GM23338 (cell line): ENCODE data around the gene CELSR1. TPM values are rescaled to one million over a fixed set of nuclear protein-coding genes. Genes with fewer than 3 reads are reported as not detected.

Experiments
- ATAC-seq: fragments of 200-7000 bp; cut with Tn5 transposase; 3 replicates; pipeline ENCODE4 v1.9.1; 2020
- DNase-seq: peaks from one replicate; pipeline ENCODE4 v3.0.0-alpha.2; 2015; ENCODE audit warnings: low spot score
- H2AFZ ChIP-seq: fragments of 200-600 bp; sonication (generic); 2 replicates; pipeline ENCODE4 v1.8.0; 2016; ENCODE audit warnings: antibody characterized with exemption, mild to moderate bottlenecking, moderate library complexity
- H3F3A ChIP-seq: fragments of 200-600 bp; sonication (generic); replicated peaks from 2 replicates; pipeline ENCODE4 v1.8.0; 2017; ENCODE audit warnings: antibody characterized with exemption, mixed run types, low read depth
- H3K27ac ChIP-seq: fragments of 200-600 bp; sonication (generic); 2 replicates; pipeline ENCODE4 v1.6.1; 2016; ENCODE audit warnings: low read depth
- H3K27me3 ChIP-seq: fragments of 200-600 bp; sonication (generic); 2 replicates; pipeline ENCODE4 v1.8.0; 2016; ENCODE audit warnings: mild to moderate bottlenecking, mixed run types, moderate library complexity; ENCODE audit not compliant: insufficient read depth
- H3K36me3 ChIP-seq: fragments of 200-600 bp; sonication (generic); 2 replicates; pipeline ENCODE4 v1.8.0; 2016; ENCODE audit warnings: mild to moderate bottlenecking; ENCODE audit not compliant: insufficient read depth
- H3K4me1 ChIP-seq: fragments of 200-600 bp; sonication (generic); 2 replicates; pipeline ENCODE4 v1.8.0; 2016; ENCODE audit warnings: mild to moderate bottlenecking, moderate library complexity; ENCODE audit not compliant: insufficient read depth
- H3K4me2 ChIP-seq: fragments of 200-600 bp; sonication (generic); 2 replicates; pipeline ENCODE4 v1.7.1; 2017; ENCODE audit warnings: mixed run types
- H3K4me3 ChIP-seq: fragments of 200-600 bp; sonication (generic); 2 replicates; pipeline ENCODE4 v1.6.1; 2016; ENCODE audit warnings: mixed run types
- H3K79me2 ChIP-seq: fragments of 200-600 bp; sonication (generic); replicated peaks from 2 replicates; pipeline ENCODE4 v1.8.0; 2017; ENCODE audit warnings: mild to moderate bottlenecking; ENCODE audit not compliant: insufficient read depth
- H3K9me2 ChIP-seq: fragments of 200-600 bp; sonication (generic); 2 replicates; pipeline ENCODE4 v1.8.0; 2017; ENCODE audit not compliant: insufficient read depth
- H4K20me1 ChIP-seq: fragments of 200-600 bp; sonication (generic); replicated peaks from 2 replicates; pipeline ENCODE4 v1.8.0; 2017; ENCODE audit warnings: mild to moderate bottlenecking; ENCODE audit not compliant: insufficient read depth
- H3K27ac Mint-ChIP-seq: 2 replicates; pipeline ENCODE4 v1.8.0; 2020; ENCODE audit warnings: inconsistent platforms, mild to moderate bottlenecking, moderate library complexity, mixed read lengths
- H3K27me3 Mint-ChIP-seq: 3 replicates; pipeline ENCODE4 v1.8.0; 2022; ENCODE audit warnings: low read depth, mild to moderate bottlenecking, moderate library complexity, mixed read lengths, inconsistent platforms; ENCODE audit not compliant: insufficient read depth, poor library complexity
- H3K36me3 Mint-ChIP-seq: 3 replicates; pipeline ENCODE4 v1.8.0; 2021; ENCODE audit warnings: low read depth, mild to moderate bottlenecking, inconsistent platforms, moderate library complexity, mixed read lengths
- H3K4me1 Mint-ChIP-seq: 3 replicates; pipeline ENCODE4 v1.8.0; 2020; ENCODE audit warnings: mild to moderate bottlenecking, inconsistent platforms, mixed read lengths
- H3K4me3 Mint-ChIP-seq: 3 replicates; pipeline ENCODE4 v1.8.0; 2021; ENCODE audit warnings: moderate library complexity, mild to moderate bottlenecking, inconsistent platforms, mixed read lengths
- H3K9me3 Mint-ChIP-seq: 3 replicates; pipeline ENCODE4 v1.8.0; 2020; ENCODE audit warnings: moderate library complexity, mild to moderate bottlenecking, inconsistent platforms, mixed read lengths
- CREB1 ChIP-seq: fragments of 250-450 bp; sonication (Bioruptor Pico); IDR thresholded peaks from 2 replicates; pipeline ENCODE4 v1.5.0; 2020; ENCODE audit warnings: low read depth, mild to moderate bottlenecking, moderate library complexity
- EZH2 ChIP-seq: fragments of 200-600 bp; sonication (generic); IDR thresholded peaks from one replicate; pipeline ENCODE4 v1.8.0; 2017; ENCODE audit warnings: antibody characterized with exemption, mild to moderate bottlenecking, low read depth; ENCODE audit not compliant: unreplicated experiment
- EZH2phosphoT487 ChIP-seq: fragments of 200-600 bp; sonication (generic); IDR thresholded peaks from one replicate; pipeline ENCODE4 v1.8.1; 2018; ENCODE audit warnings: antibody characterized with exemption; ENCODE audit not compliant: unreplicated experiment
- JUNB ChIP-seq: IDR thresholded peaks from one replicate; pipeline ENCODE4 v1.6.1; 2016; ENCODE audit warnings: antibody characterized with exemption; ENCODE audit not compliant: unreplicated experiment
- NANOG ChIP-seq: IDR thresholded peaks from 2 replicates; pipeline ENCODE4 v1.6.1; 2016; ENCODE audit warnings: antibody characterized with exemption, borderline replicate concordance
- POLR2AphosphoS5 ChIP-seq: IDR thresholded peaks from 2 replicates; pipeline ENCODE4 v1.6.1; 2016; ENCODE audit warnings: antibody characterized with exemption, low read depth
- STAT1 ChIP-seq: IDR thresholded peaks from one replicate; pipeline ENCODE4 v1.6.1; 2016; ENCODE audit warnings: antibody characterized with exemption; ENCODE audit not compliant: unreplicated experiment
- ZNF114 ChIP-seq: fragments of 250-450 bp; sonication (Bioruptor Pico); IDR thresholded peaks from 2 replicates; pipeline ENCODE4 v1.5.0; 2020; ENCODE audit warnings: mild to moderate bottlenecking, moderate library complexity
- ZNF331 ChIP-seq: fragments of 250-450 bp; sonication (Bioruptor Pico); IDR thresholded peaks from 2 replicates; pipeline ENCODE4 v1.5.0; 2020; ENCODE audit warnings: low read depth, mild to moderate bottlenecking, moderate library complexity
- polyA plus RNA-seq: library from polyadenylated mRNA; unstranded; fragments of >200 nt; fragmentation: Nextera tagmentation; extraction: Ambion mirVana; gene quantifications from 2 replicates; pipeline ENCODE4 v1.2.1, GENCODE V29; 2016
- total RNA-seq: library from RNA; depleted of rRNA; stranded (reverse); fragments of >200 nt; shearing (Covaris generic); gene quantifications from 2 replicates; pipeline ENCODE4 v1.2.3, GENCODE V29; 2014
- TF ChIP-seq, protein P1 (sequence below), 2 experiments: fragments of 200-600 bp in 1 of 2; sonication (generic) in 1 of 2; conservative IDR thresholded peaks; 2 replicates each; pipeline versions ENCODE4 v1.5.1 to v1.6.1; 2016 to 2017; ENCODE audit warnings: antibody characterized with exemption in 2 of 2, low read depth in 2 of 2, mild to moderate bottlenecking in 2 of 2, moderate library complexity in 1 of 2
- TF ChIP-seq, protein P2 (sequence below): IDR thresholded peaks from one replicate; pipeline ENCODE4 v1.6.1; 2018; ENCODE audit warnings: antibody characterized with exemption; ENCODE audit not compliant: unreplicated experiment
- TF ChIP-seq, protein P3 (sequence below): IDR thresholded peaks from 2 replicates; pipeline ENCODE4 v1.6.1; 2016; ENCODE audit warnings: antibody characterized with exemption
- TF ChIP-seq, protein P4 (sequence below): fragments of 250-450 bp; sonication (Bioruptor Pico); IDR thresholded peaks from 2 replicates; pipeline ENCODE4 v1.5.0; 2020; ENCODE audit warnings: mild to moderate bottlenecking, moderate library complexity

Gene CELSR1
- total and polyA plus RNA-seq, 2 experiments from 2014 or later = 4.8 to 20.4 TPM

DNA sequence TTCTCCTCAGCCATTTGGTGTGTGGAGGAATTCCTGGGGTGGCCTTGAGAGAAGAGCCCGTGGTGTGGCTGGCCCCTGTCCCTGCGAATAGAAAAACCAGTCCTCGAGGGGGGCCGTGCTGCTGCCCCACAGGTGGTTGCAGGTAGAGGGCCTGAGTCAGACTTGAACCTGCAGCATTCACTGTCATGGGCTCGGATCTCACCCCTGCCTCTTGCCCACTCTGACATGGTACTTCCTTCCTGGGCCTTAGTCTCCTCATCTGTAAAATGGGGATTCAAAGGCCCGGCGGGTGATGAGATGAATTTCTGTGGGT is 182.5 kb downstream of the CELSR1 start:
- DNase-seq (no peak), ATAC-seq (no peak)
- H3K36me3 ChIP-seq = peaks cover 8% of the 10 kb centered on the region; the same call in 1 of the 2 replicates
- H3K27me3 ChIP-seq = no peaks in the 10 kb centered on the region
- Mint-ChIP-seq H3K36me3 (peaks cover 54% of the 10 kb centered on the region), H3K4me3 (no peak overlapping the region), H3K27me3 (peaks cover 8% of the 10 kb centered on the region), H3K4me1 (no peaks in the 10 kb centered on the region), H3K9me3 (peaks cover 2% of the 10 kb centered on the region; the same call in 1 of the 3 replicates), H3K27ac (no peak overlapping the region)
- no peak overlapping the region for H3K4me3 ChIP-seq
- peaks cover 4% of the 10 kb centered on the region; the same call in 1 of the 2 replicates for H3F3A ChIP-seq
- no peak overlapping the region for H3K4me2 ChIP-seq
- no peaks in the 10 kb centered on the region for H3K79me2 ChIP-seq
- H3K9me2 ChIP-seq = no peaks in the 10 kb centered on the region
- TF ChIP-seq, protein P1, sequence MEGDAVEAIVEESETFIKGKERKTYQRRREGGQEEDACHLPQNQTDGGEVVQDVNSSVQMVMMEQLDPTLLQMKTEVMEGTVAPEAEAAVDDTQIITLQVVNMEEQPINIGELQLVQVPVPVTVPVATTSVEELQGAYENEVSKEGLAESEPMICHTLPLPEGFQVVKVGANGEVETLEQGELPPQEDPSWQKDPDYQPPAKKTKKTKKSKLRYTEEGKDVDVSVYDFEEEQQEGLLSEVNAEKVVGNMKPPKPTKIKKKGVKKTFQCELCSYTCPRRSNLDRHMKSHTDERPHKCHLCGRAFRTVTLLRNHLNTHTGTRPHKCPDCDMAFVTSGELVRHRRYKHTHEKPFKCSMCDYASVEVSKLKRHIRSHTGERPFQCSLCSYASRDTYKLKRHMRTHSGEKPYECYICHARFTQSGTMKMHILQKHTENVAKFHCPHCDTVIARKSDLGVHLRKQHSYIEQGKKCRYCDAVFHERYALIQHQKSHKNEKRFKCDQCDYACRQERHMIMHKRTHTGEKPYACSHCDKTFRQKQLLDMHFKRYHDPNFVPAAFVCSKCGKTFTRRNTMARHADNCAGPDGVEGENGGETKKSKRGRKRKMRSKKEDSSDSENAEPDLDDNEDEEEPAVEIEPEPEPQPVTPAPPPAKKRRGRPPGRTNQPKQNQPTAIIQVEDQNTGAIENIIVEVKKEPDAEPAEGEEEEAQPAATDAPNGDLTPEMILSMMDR (conservative IDR thresholded peaks at IDR 0.05; ENCODE audit: low read depth in 2 of 2) = no peak
- TF ChIP-seq NANOG = no peak
- no peak for TF ChIP-seq EZH2phosphoT487
- TF ChIP-seq JUNB = no peak
- no peak for TF ChIP-seq CREB1 (CRISPR knock-in tag)
- TF ChIP-seq, protein P2, sequence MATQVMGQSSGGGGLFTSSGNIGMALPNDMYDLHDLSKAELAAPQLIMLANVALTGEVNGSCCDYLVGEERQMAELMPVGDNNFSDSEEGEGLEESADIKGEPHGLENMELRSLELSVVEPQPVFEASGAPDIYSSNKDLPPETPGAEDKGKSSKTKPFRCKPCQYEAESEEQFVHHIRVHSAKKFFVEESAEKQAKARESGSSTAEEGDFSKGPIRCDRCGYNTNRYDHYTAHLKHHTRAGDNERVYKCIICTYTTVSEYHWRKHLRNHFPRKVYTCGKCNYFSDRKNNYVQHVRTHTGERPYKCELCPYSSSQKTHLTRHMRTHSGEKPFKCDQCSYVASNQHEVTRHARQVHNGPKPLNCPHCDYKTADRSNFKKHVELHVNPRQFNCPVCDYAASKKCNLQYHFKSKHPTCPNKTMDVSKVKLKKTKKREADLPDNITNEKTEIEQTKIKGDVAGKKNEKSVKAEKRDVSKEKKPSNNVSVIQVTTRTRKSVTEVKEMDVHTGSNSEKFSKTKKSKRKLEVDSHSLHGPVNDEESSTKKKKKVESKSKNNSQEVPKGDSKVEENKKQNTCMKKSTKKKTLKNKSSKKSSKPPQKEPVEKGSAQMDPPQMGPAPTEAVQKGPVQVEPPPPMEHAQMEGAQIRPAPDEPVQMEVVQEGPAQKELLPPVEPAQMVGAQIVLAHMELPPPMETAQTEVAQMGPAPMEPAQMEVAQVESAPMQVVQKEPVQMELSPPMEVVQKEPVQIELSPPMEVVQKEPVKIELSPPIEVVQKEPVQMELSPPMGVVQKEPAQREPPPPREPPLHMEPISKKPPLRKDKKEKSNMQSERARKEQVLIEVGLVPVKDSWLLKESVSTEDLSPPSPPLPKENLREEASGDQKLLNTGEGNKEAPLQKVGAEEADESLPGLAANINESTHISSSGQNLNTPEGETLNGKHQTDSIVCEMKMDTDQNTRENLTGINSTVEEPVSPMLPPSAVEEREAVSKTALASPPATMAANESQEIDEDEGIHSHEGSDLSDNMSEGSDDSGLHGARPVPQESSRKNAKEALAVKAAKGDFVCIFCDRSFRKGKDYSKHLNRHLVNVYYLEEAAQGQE = no peak
- no peak for TF ChIP-seq ZNF331 (CRISPR knock-in tag)
- TF ChIP-seq STAT1 = no peak
- no peak for TF ChIP-seq ZNF114 (CRISPR knock-in tag)
- TF ChIP-seq, protein P3, sequence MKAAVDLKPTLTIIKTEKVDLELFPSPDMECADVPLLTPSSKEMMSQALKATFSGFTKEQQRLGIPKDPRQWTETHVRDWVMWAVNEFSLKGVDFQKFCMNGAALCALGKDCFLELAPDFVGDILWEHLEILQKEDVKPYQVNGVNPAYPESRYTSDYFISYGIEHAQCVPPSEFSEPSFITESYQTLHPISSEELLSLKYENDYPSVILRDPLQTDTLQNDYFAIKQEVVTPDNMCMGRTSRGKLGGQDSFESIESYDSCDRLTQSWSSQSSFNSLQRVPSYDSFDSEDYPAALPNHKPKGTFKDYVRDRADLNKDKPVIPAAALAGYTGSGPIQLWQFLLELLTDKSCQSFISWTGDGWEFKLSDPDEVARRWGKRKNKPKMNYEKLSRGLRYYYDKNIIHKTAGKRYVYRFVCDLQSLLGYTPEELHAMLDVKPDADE = no peak
- no peak for TF ChIP-seq EZH2
- TF ChIP-seq, protein P4, sequence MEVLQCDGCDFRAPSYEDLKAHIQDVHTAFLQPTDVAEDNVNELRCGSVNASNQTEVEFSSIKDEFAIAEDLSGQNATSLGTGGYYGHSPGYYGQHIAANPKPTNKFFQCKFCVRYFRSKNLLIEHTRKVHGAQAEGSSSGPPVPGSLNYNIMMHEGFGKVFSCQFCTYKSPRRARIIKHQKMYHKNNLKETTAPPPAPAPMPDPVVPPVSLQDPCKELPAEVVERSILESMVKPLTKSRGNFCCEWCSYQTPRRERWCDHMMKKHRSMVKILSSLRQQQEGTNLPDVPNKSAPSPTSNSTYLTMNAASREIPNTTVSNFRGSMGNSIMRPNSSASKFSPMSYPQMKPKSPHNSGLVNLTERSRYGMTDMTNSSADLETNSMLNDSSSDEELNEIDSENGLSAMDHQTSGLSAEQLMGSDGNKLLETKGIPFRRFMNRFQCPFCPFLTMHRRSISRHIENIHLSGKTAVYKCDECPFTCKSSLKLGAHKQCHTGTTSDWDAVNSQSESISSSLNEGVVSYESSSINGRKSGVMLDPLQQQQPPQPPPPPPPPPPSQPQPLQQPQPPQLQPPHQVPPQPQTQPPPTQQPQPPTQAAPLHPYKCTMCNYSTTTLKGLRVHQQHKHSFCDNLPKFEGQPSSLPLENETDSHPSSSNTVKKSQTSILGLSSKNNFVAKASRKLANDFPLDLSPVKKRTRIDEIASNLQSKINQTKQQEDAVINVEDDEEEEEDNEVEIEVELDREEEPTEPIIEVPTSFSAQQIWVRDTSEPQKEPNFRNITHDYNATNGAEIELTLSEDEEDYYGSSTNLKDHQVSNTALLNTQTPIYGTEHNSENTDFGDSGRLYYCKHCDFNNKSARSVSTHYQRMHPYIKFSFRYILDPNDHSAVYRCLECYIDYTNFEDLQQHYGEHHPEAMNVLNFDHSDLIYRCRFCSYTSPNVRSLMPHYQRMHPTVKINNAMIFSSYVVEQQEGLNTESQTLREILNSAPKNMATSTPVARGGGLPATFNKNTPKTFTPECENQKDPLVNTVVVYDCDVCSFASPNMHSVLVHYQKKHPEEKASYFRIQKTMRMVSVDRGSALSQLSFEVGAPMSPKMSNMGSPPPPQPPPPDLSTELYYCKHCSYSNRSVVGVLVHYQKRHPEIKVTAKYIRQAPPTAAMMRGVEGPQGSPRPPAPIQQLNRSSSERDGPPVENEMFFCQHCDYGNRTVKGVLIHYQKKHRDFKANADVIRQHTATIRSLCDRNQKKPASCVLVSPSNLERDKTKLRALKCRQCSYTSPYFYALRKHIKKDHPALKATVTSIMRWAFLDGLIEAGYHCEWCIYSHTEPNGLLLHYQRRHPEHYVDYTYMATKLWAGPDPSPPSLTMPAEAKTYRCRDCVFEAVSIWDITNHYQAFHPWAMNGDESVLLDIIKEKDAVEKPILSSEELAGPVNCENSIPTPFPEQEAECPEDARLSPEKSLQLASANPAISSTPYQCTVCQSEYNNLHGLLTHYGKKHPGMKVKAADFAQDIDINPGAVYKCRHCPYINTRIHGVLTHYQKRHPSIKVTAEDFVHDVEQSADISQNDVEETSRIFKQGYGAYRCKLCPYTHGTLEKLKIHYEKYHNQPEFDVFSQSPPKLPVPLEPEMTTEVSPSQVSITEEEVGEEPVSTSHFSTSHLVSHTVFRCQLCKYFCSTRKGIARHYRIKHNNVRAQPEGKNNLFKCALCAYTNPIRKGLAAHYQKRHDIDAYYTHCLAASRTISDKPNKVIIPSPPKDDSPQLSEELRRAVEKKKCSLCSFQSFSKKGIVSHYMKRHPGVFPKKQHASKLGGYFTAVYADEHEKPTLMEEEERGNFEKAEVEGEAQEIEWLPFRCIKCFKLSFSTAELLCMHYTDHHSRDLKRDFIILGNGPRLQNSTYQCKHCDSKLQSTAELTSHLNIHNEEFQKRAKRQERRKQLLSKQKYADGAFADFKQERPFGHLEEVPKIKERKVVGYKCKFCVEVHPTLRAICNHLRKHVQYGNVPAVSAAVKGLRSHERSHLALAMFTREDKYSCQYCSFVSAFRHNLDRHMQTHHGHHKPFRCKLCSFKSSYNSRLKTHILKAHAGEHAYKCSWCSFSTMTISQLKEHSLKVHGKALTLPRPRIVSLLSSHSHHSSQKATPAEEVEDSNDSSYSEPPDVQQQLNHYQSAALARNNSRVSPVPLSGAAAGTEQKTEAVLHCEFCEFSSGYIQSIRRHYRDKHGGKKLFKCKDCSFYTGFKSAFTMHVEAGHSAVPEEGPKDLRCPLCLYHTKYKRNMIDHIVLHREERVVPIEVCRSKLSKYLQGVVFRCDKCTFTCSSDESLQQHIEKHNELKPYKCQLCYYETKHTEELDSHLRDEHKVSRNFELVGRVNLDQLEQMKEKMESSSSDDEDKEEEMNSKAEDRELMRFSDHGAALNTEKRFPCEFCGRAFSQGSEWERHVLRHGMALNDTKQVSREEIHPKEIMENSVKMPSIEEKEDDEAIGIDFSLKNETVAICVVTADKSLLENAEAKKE (CRISPR knock-in tag) = no peak
- no peak for TF ChIP-seq POLR2AphosphoS5
- H2AFZ ChIP-seq = no peak overlapping the region
- no peak overlapping the region for H3K27ac ChIP-seq
- H4K20me1 ChIP-seq = peaks cover 4% of the 10 kb centered on the region
- H3K4me1 ChIP-seq = no peaks in the 10 kb centered on the region
